ENCODE measurements around the gene TOMM40L.

The TOMM40L gene

GRCh38 chr1:161229896-161230295 lies 4.0 kb downstream of the TOMM40L start:
- TF ChIP-seq FOXP2 (optimal IDR thresholded peaks at IDR 0.05; ENCODE audit: borderline replicate concordance, extremely low read depth, extremely low read length, insufficient read depth) (no peak), POLR2AphosphoS5 (IDR thresholded peaks at IDR 0.05; ENCODE audit: low read depth, low read length) (no peak), REST (IDR thresholded peaks at IDR 0.05; ENCODE audit: insufficient read depth in 1 of 2, low read depth in 2 of 2, low read length in 2 of 2) (no peak), TAF1 (IDR thresholded peaks at IDR 0.05; ENCODE audit: borderline replicate concordance, insufficient read depth, low read length) (no peak), SIN3A (IDR thresholded peaks at IDR 0.05; ENCODE audit: borderline replicate concordance, insufficient read depth, low read length) (no peak)

GRCh38 chr1:161230762-161231161 lies 4.9 kb downstream of the TOMM40L start:
- no peak for TF ChIP-seq REST (IDR thresholded peaks at IDR 0.05; ENCODE audit: insufficient read depth in 1 of 2, low read depth in 2 of 2, low read length in 2 of 2)
- TF ChIP-seq TAF1 (IDR thresholded peaks at IDR 0.05; ENCODE audit: borderline replicate concordance, insufficient read depth, low read length), result no peak
- no peak for TF ChIP-seq FOXP2 (optimal IDR thresholded peaks at IDR 0.05; ENCODE audit: borderline replicate concordance, extremely low read depth, extremely low read length, insufficient read depth)
- no peak for TF ChIP-seq SIN3A (IDR thresholded peaks at IDR 0.05; ENCODE audit: borderline replicate concordance, insufficient read depth, low read length)
- no peak for TF ChIP-seq POLR2AphosphoS5 (IDR thresholded peaks at IDR 0.05; ENCODE audit: low read depth, low read length)

GRCh38 chr1:161233102-161233501 lies 7.2 kb downstream of the TOMM40L start:
- TF ChIP-seq REST (IDR thresholded peaks at IDR 0.05; ENCODE audit: insufficient read depth in 1 of 2, low read depth in 2 of 2, low read length in 2 of 2), result no peak
- TF ChIP-seq POLR2AphosphoS5 (IDR thresholded peaks at IDR 0.05; ENCODE audit: low read depth, low read length), result no peak
- no peak for TF ChIP-seq SIN3A (IDR thresholded peaks at IDR 0.05; ENCODE audit: borderline replicate concordance, insufficient read depth, low read length)
- no peak for TF ChIP-seq TAF1 (IDR thresholded peaks at IDR 0.05; ENCODE audit: borderline replicate concordance, insufficient read depth, low read length)
- TF ChIP-seq FOXP2 (optimal IDR thresholded peaks at IDR 0.05; ENCODE audit: borderline replicate concordance, extremely low read depth, extremely low read length, insufficient read depth), result no peak

GRCh38 chr1:161235957-161236775 lies 10.3 kb downstream of the TOMM40L start:
- TF ChIP-seq TAF1 (IDR thresholded peaks at IDR 0.05; ENCODE audit: borderline replicate concordance, insufficient read depth, low read length) (no peak), SIN3A (IDR thresholded peaks at IDR 0.05; ENCODE audit: borderline replicate concordance, insufficient read depth, low read length) (no peak), REST (IDR thresholded peaks at IDR 0.05; ENCODE audit: insufficient read depth in 1 of 2, low read depth in 2 of 2, low read length in 2 of 2) (no peak), FOXP2 (optimal IDR thresholded peaks at IDR 0.05; ENCODE audit: borderline replicate concordance, extremely low read depth, extremely low read length, insufficient read depth) (no peak), POLR2AphosphoS5 (IDR thresholded peaks at IDR 0.05; ENCODE audit: low read depth, low read length) (no peak)
